Measurements from ENCODE around the gene CPSF6. TPM values are rescaled to one million over a fixed set of nuclear protein-coding genes. Genes with fewer than 3 reads are reported as not detected.
A peak's percentile ranks its signal among the peaks of the same experiment; 100 is the strongest.

Gene CPSF6
- total and polyA plus RNA-seq, 11 donors, result 13.4 to 34.8 (median 29.9) TPM

GRCh38 chr12:69278814-69279782 lies 39.7 kb downstream of the CPSF6 start:
- TF ChIP-seq CTCF (IDR thresholded peaks at IDR 0.05) (no peak), POLR2A (IDR thresholded peaks at IDR 0.05) (no peak)
- no peak for DNase-seq
- Histone ChIP-seq H3K4me1 (peaks cover 0 to 28% (median 15%) of the 10 kb centered on the region in 12 donors), H3K36me3 (no peaks in the 10 kb centered on the region), H3K4me3 (no peak overlapping the region), H3K9me3 (no peaks in the 10 kb centered on the region), H3K27me3 (no peaks in the 10 kb centered on the region), H3K27ac (no peak overlapping the region)
- 84 to 90% (median 88%) methylated on average over 8 of the region's 8 CpGs for WGBS, 4 donors
- no peak for ATAC-seq
- intact Hi-C loops (cut with DNase I), result no loop called here

DNA sequence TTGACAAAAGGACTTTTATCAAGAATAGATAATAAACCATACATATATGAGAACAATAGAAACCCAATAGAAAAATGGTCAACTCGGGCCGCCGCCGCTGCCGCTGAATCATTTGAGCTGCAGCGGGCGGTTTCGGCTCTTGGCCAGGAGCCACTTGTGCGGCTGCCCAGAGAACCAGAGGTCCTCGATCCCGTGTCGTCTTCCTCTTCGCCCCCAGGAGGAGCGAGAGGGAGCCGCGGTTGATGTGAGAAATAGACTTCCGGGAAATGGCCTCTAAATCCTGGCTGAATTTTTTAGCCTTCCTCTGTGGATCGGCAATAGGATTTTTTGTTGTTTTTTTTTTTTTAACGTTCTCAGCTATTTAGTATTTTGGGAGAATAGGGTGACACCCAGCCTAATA lies 44.8 kb downstream of the CPSF6 start:
- peak; percentile 75 to 89 (median 86) for ATAC-seq
- whole genome bisulfite sequencing, 4 donors, result 1 to 2% (median 2%) methylated on average over 19 of the region's 19 CpGs
- peak overlapping the region in 10 of 12 donors; percentile 26 to 56 (median 36) for H3K4me3 ChIP-seq
- H3K27ac ChIP-seq, result no peak overlapping the region
- peaks cover 0 to 15% (median 5%) of the 10 kb centered on the region in 12 donors for H3K4me1 ChIP-seq
- H3K9me3 ChIP-seq, result no peaks in the 10 kb centered on the region
- DNase-seq, result peak; percentile 71 to 86 (median 82)
- intact Hi-C loops (cut with DNase I), result no loop called here
- H3K36me3 ChIP-seq, result no peaks in the 10 kb centered on the region
- H3K27me3 ChIP-seq, result no peaks in the 10 kb centered on the region
- TF ChIP-seq CTCF (IDR thresholded peaks at IDR 0.05) (peak in 4 of 12 donors; percentile 22 to 43 (median 32)), POLR2A (IDR thresholded peaks at IDR 0.05) (no peak)

DNA sequence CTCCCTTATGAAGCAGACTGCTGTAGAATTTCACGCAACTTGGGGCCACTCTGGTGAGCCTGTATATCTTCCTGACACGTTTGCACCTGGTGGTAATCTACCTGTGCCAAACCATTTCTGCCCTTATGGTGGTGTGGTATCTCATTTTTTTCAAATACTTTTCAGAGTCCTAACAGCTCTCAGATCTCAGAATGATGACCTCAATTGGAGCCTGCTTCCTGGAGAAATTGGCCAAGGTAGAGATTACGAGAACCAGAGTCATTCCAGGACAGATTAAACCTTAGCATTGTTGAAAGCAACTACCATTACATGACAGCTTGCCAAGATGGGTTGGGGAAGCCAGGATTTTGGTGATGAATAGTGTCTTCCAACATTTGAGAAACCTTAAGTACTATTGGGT lies 48.2 kb downstream of the CPSF6 start:
- no peak for ATAC-seq
- no peak for TF ChIP-seq CTCF (IDR thresholded peaks at IDR 0.05)
- TF ChIP-seq POLR2A (IDR thresholded peaks at IDR 0.05), result no peak

GRCh38 chr12:69290545-69291277 lies 51.3 kb downstream of the CPSF6 start:
- 31 to 34% (median 33%) methylated on average over 9 of the region's 9 CpGs for WGBS, 4 donors
- intact Hi-C loops (cut with DNase I), result no loop called here
- H3K27ac ChIP-seq, result no peak overlapping the region

More for the DNA sequence above, 48.2 kb downstream of the CPSF6 start:
- Histone ChIP-seq H3K27ac (no peak overlapping the region), H3K9me3 (no peaks in the 10 kb centered on the region), H3K36me3 (no peaks in the 10 kb centered on the region), H3K4me3 (no peak overlapping the region), H3K4me1 (peaks cover 0 to 15% (median 5%) of the 10 kb centered on the region in 12 donors), H3K27me3 (peaks cover 0 to 15% (median 0%) of the 10 kb centered on the region in 9 donors)
- WGBS, 4 donors, result 51 to 68% (median 56%) methylated on average over 3 of the region's 3 CpGs
- no peak for DNase-seq
- intact Hi-C loops (cut with DNase I), result no loop called here

More at GRCh38 chr12:69290545-69291277, 51.3 kb downstream of the CPSF6 start:
- H3K9me3 ChIP-seq, result no peaks in the 10 kb centered on the region
- no peak overlapping the region for H3K4me3 ChIP-seq
- TF ChIP-seq CTCF (IDR thresholded peaks at IDR 0.05) (peak; percentile 55 to 87 (median 68)), POLR2A (IDR thresholded peaks at IDR 0.05) (no peak)
- DNase-seq, result peak; percentile 52 to 69 (median 63)
- no peaks in the 10 kb centered on the region for H3K4me1 ChIP-seq
- peaks cover 0 to 17% (median 0%) of the 10 kb centered on the region in 9 donors for H3K27me3 ChIP-seq
- ATAC-seq, result peak; percentile 61 to 92 (median 84)
- no peaks in the 10 kb centered on the region for H3K36me3 ChIP-seq

All from heart left ventricle (tissue), 16 donors.